HL-60 (cell line): Measurements from ENCODE around the gene KLHL22.

ENCODE experiments used
- DNase-seq, 2 experiments: peaks; one replicate each; pipeline ENCODE4 v3.0.0-alpha.2; 2010 to 2020; ENCODE audit warnings: low read depth in 1 of 2, low spot score in 1 of 2
- H3K27ac ChIP-seq: fragments of 250-450 bp; sonication (Bioruptor Pico); replicated peaks from 2 replicates; pipeline ENCODE4 v1.5.1; 2020; ENCODE audit warnings: mild to moderate bottlenecking, moderate library complexity
- H3K27me3 ChIP-seq: fragments of 250-450 bp; sonication (Bioruptor Pico); 2 replicates; pipeline ENCODE4 v1.5.1; 2021; ENCODE audit warnings: mild to moderate bottlenecking, moderate library complexity; ENCODE audit not compliant: insufficient read depth, poor library complexity, severe bottlenecking
- H3K4me3 ChIP-seq: replicated peaks from 2 replicates; pipeline ENCODE4 v1.5.1; 2011; ENCODE audit warnings: mild to moderate bottlenecking, control low read depth, low read length; ENCODE audit not compliant: insufficient read depth
- CTCF ChIP-seq: IDR thresholded peaks from one replicate; pipeline ENCODE4 v1.5.1; 2011; ENCODE audit warnings: low read length, control low read depth, inconsistent platforms; ENCODE audit not compliant: insufficient read depth
- GABPA ChIP-seq: IDR thresholded peaks from 2 replicates; pipeline ENCODE4 v1.6.1; 2012; ENCODE audit warnings: low read depth
- POLR2AphosphoS5 ChIP-seq: IDR thresholded peaks from 2 replicates; pipeline ENCODE4 v1.6.1; 2012; ENCODE audit warnings: low read depth
- REST ChIP-seq: IDR thresholded peaks from 2 replicates; pipeline ENCODE4 v1.6.1; 2012; ENCODE audit warnings: low read depth; ENCODE audit not compliant: insufficient replicate concordance
- SPI1 ChIP-seq: IDR thresholded peaks from 2 replicates; pipeline ENCODE4 v1.6.1; 2012; ENCODE audit warnings: low read depth, mild to moderate bottlenecking, borderline replicate concordance

KLHL22 gene

GRCh38 chr22:20528405-20528978 is 32.9 kb upstream of the KLHL22 start:
- Histone ChIP-seq H3K4me3 (no peak overlapping the region), H3K27ac (no peak overlapping the region), H3K27me3 (no peaks in the 10 kb centered on the region)
- no peak for TF ChIP-seq GABPA
- no peak for TF ChIP-seq REST
- TF ChIP-seq POLR2AphosphoS5, result no peak
- no peak for TF ChIP-seq SPI1
- no peak for TF ChIP-seq CTCF
- no peak for DNase-seq

GRCh38 chr22:20526628-20527355 is 31.2 kb upstream of the KLHL22 start:
- H3K27ac ChIP-seq, result no peak overlapping the region
- DNase-seq, result no peak
- no peak overlapping the region for H3K4me3 ChIP-seq
- H3K27me3 ChIP-seq, result no peaks in the 10 kb centered on the region
- TF ChIP-seq POLR2AphosphoS5 (no peak), SPI1 (no peak), GABPA (no peak), REST (no peak), CTCF (no peak)

- TF ChIP-seq SPI1 (no peak), POLR2AphosphoS5 (no peak), GABPA (no peak)
- Histone ChIP-seq H3K27ac (no peak overlapping the region), H3K27me3 (no peaks in the 10 kb centered on the region), H3K4me3 (no peak overlapping the region)
- no peak for DNase-seq
Observed at GRCh38 chr22:20526305-20526627, 30.7 kb upstream of the KLHL22 start.

- H3K27ac ChIP-seq, result no peak overlapping the region
- no peaks in the 10 kb centered on the region for H3K27me3 ChIP-seq
- no peak for DNase-seq
- no peak overlapping the region for H3K4me3 ChIP-seq
- TF ChIP-seq CTCF (no peak), SPI1 (no peak)
Observed at GRCh38 chr22:20525048-20525447, 29.5 kb upstream of the KLHL22 start.
